Hepatocyte (in vitro differentiated cells): Measurements from ENCODE around the gene NDUFA8. TPM values are rescaled to one million over a fixed set of nuclear protein-coding genes. Genes with fewer than 3 reads are reported as not detected.

ENCODE experiments used
- DNase-seq: peaks from one replicate; pipeline ENCODE4 v3.0.0-alpha.2; 2016; ENCODE audit warnings: low spot score
- H2AFZ ChIP-seq: fragments of 200-600 bp; sonication (generic); 2 replicates; pipeline ENCODE4 v1.6.0; 2016; ENCODE audit warnings: antibody characterized with exemption, mild to moderate bottlenecking
- H3K27ac ChIP-seq: fragments of 200-600 bp; sonication (generic); 2 replicates; pipeline ENCODE4 v1.5.1; 2016; ENCODE audit warnings: mild to moderate bottlenecking
- H3K27me3 ChIP-seq: fragments of 200-600 bp; sonication (generic); 2 replicates; pipeline ENCODE4 v1.6.1; 2016
- H3K36me3 ChIP-seq: fragments of 200-600 bp; sonication (generic); replicated peaks from 2 replicates; pipeline ENCODE4 v1.5.1; 2016; ENCODE audit warnings: low read depth; ENCODE audit not compliant: insufficient read depth
- H3K4me1 ChIP-seq: fragments of 200-600 bp; sonication (generic); 2 replicates; pipeline ENCODE4 v1.5.1; 2016; ENCODE audit warnings: mild to moderate bottlenecking, moderate library complexity; ENCODE audit not compliant: insufficient read depth
- H3K4me2 ChIP-seq: fragments of 200-600 bp; sonication (generic); 2 replicates; pipeline ENCODE4 v1.6.0; 2016
- H3K4me3 ChIP-seq: fragments of 200-600 bp; sonication (generic); 2 replicates; pipeline ENCODE4 v1.5.1; 2016; ENCODE audit warnings: mild to moderate bottlenecking
- H3K79me2 ChIP-seq: fragments of 200-600 bp; sonication (generic); 2 replicates; pipeline ENCODE4 v1.6.0; 2017; ENCODE audit warnings: mild to moderate bottlenecking
- H3K9me2 ChIP-seq: fragments of 200-600 bp; sonication (generic); replicated peaks from 2 replicates; pipeline ENCODE4 v1.6.0; 2017; ENCODE audit warnings: mild to moderate bottlenecking; ENCODE audit not compliant: insufficient read depth
- H3K9me3 ChIP-seq: fragments of 200-600 bp; sonication (generic); 2 replicates; pipeline ENCODE4 v1.5.1; 2016; ENCODE audit warnings: low read depth, mild to moderate bottlenecking
- H4K20me1 ChIP-seq: fragments of 200-600 bp; sonication (generic); 2 replicates; pipeline ENCODE4 v1.6.0; 2016; ENCODE audit warnings: mild to moderate bottlenecking; ENCODE audit not compliant: insufficient read depth, poor library complexity, severe bottlenecking
- CTCF ChIP-seq: fragments of 200-600 bp; sonication (generic); IDR thresholded peaks from 2 replicates; pipeline ENCODE4 v1.5.1; 2016; ENCODE audit warnings: antibody characterized with exemption, mild to moderate bottlenecking; ENCODE audit not compliant: poor library complexity
- EZH2 ChIP-seq: fragments of 200-600 bp; sonication (generic); IDR thresholded peaks from 2 replicates; pipeline ENCODE4 v1.6.1; 2016; ENCODE audit warnings: antibody characterized with exemption, mild to moderate bottlenecking, borderline replicate concordance
- EZH2phosphoT487 ChIP-seq: fragments of 200-600 bp; sonication (generic); IDR thresholded peaks from one replicate; pipeline ENCODE4 v1.6.1; 2018; ENCODE audit warnings: antibody characterized with exemption, mild to moderate bottlenecking, low read depth, moderate library complexity; ENCODE audit not compliant: unreplicated experiment, severe bottlenecking
- WGBS: methylation state at CpG from one replicate; pipeline ENCODE4 v1.1.6; 2016; ENCODE audit warnings: low lambda C conversion rate; ENCODE audit errors: missing lambda C conversion rate; 5-methylcytosine and 5-hydroxymethylcytosine counted together
- polyA plus RNA-seq: library from polyadenylated mRNA; unstranded; fragments of >200 nt; fragmentation: Nextera tagmentation; extraction: Ambion mirVana; gene quantifications from 2 replicates; pipeline ENCODE4 v1.2.1, GENCODE V29; 2016
- total RNA-seq: library from RNA; depleted of rRNA; stranded (reverse); fragments of >200 nt; gene quantifications from 2 replicates; pipeline ENCODE4 v1.2.3, GENCODE V29; 2014

Gene NDUFA8
- total and polyA plus RNA-seq, 2 experiments from 2014 or later = 46.4 to 113 TPM

- peak overlapping the region; percentile 4 for H2AFZ ChIP-seq
- no peaks in the 10 kb centered on the region for H3K36me3 ChIP-seq
- H3K4me2 ChIP-seq = peak overlapping the region; percentile 70
- H3K27ac ChIP-seq = no peak overlapping the region
- no peak overlapping the region for H3K4me3 ChIP-seq
- peaks cover 46% of the 10 kb centered on the region for H3K79me2 ChIP-seq
- H4K20me1 ChIP-seq = peaks cover 13% of the 10 kb centered on the region
- TF ChIP-seq EZH2phosphoT487 = no peak
- no peak for TF ChIP-seq EZH2
- no peak for TF ChIP-seq CTCF
- DNase-seq = no peak
- WGBS = 33% methylated on average over 6 of the region's 6 CpGs
- H3K27me3 ChIP-seq = no peaks in the 10 kb centered on the region
- no peaks in the 10 kb centered on the region for H3K9me2 ChIP-seq
- no peaks in the 10 kb centered on the region for H3K9me3 ChIP-seq
- peaks cover 9% of the 10 kb centered on the region for H3K4me1 ChIP-seq
Measured at GRCh38 chr9:122159925-122160246, 307 bp upstream of the NDUFA8 start.

GRCh38 chr9:122158202-122158601 is 1.4 kb downstream of the NDUFA8 start:
- Histone ChIP-seq H3K4me3 (no peak overlapping the region), H3K36me3 (no peaks in the 10 kb centered on the region), H3K4me1 (peaks cover 9% of the 10 kb centered on the region), H3K9me3 (no peaks in the 10 kb centered on the region), H3K79me2 (peaks cover 63% of the 10 kb centered on the region), H3K4me2 (peak overlapping the region; percentile 79), H3K27ac (no peak overlapping the region), H3K9me2 (no peaks in the 10 kb centered on the region), H2AFZ (no peak overlapping the region), H4K20me1 (peaks cover 27% of the 10 kb centered on the region), H3K27me3 (no peaks in the 10 kb centered on the region)
- TF ChIP-seq CTCF (peak; percentile 42), EZH2phosphoT487 (no peak)
- WGBS = 82% methylated on average over 3 of the region's 3 CpGs
- peak; percentile 51 for DNase-seq

GRCh38 chr9:122155796-122156195 is 3.8 kb downstream of the NDUFA8 start:
- TF ChIP-seq EZH2 = no peak
- no peak for TF ChIP-seq EZH2phosphoT487
- no peak for TF ChIP-seq CTCF
- WGBS = 92% methylated on average over 4 of the region's 4 CpGs

GRCh38 chr9:122151267-122151828 is 8.2 kb downstream of the NDUFA8 start:
- WGBS = 87% methylated on average over 4 of the region's 4 CpGs
- H3K79me2 ChIP-seq = peaks cover 60% of the 10 kb centered on the region
- H3K36me3 ChIP-seq = no peaks in the 10 kb centered on the region
- H3K27me3 ChIP-seq = no peaks in the 10 kb centered on the region
- no peak overlapping the region for H3K4me3 ChIP-seq
- H3K4me1 ChIP-seq = no peaks in the 10 kb centered on the region
- H3K9me2 ChIP-seq = no peaks in the 10 kb centered on the region
- H2AFZ ChIP-seq = no peak overlapping the region
- H3K27ac ChIP-seq = no peak overlapping the region
- no peak for DNase-seq
- H3K4me2 ChIP-seq = no peak overlapping the region
- no peaks in the 10 kb centered on the region for H3K9me3 ChIP-seq
- no peak for TF ChIP-seq CTCF
- H4K20me1 ChIP-seq = peaks cover 25% of the 10 kb centered on the region

More at GRCh38 chr9:122155796-122156195, 3.8 kb downstream of the NDUFA8 start:
- no peak for DNase-seq
- Histone ChIP-seq H3K9me3 (no peaks in the 10 kb centered on the region), H2AFZ (no peak overlapping the region), H3K4me1 (peaks cover 9% of the 10 kb centered on the region), H3K4me2 (no peak overlapping the region), H3K9me2 (no peaks in the 10 kb centered on the region), H3K79me2 (peaks cover 75% of the 10 kb centered on the region), H3K4me3 (no peak overlapping the region), H3K27me3 (no peaks in the 10 kb centered on the region), H3K27ac (no peak overlapping the region), H4K20me1 (peaks cover 27% of the 10 kb centered on the region), H3K36me3 (no peaks in the 10 kb centered on the region)
